Mucosa of descending colon (tissue), 3 donors: Measurements from ENCODE around the gene OR51V1. TPM values are rescaled to one million over a fixed set of nuclear protein-coding genes. Genes with fewer than 3 reads are reported as not detected.

Source experiments
- ATAC-seq: fragments of 200-7000 bp; cut with Tn5 transposase; one replicate; pipeline ENCODE4 v1.9.1; 2020; ENCODE audit warnings: mild to moderate bottlenecking, moderate library complexity
- DNase-seq, 3 donors: peaks; one replicate each; pipeline ENCODE4 v3.0.0-alpha.2; 2020
- H3K36me3 ChIP-seq: fragments of 200-600 bp; one replicate; pipeline ENCODE4 v1.8.0; 2021; ENCODE audit warnings: low read depth, mild to moderate bottlenecking
- H3K4me1 ChIP-seq: fragments of 200-600 bp; one replicate; pipeline ENCODE4 v1.8.0; 2021; ENCODE audit warnings: low read depth, mild to moderate bottlenecking
- H3K4me3 ChIP-seq: fragments of 200-600 bp; one replicate; pipeline ENCODE4 v1.8.0; 2021; ENCODE audit warnings: mild to moderate bottlenecking
- H3K9me3 ChIP-seq: fragments of 200-600 bp; one replicate; pipeline ENCODE4 v1.8.0; 2021; ENCODE audit warnings: mild to moderate bottlenecking
- intact Hi-C, 2 donors: fragments of 100-400 bp; cut with DNase I in 1 of 2; cut with micrococcal nuclease in 1 of 2; formaldehyde crosslinking; loops; one replicate each; pipeline versions ENCODE4 v1.11.0 to v1.11.1; 2022; cut with DNase I, micrococcal nuclease
- total RNA-seq, 3 donors: library from RNA; stranded (reverse); fragmentation: NEBNext Ultra II Directional in 2 of 3; extraction: Animal tissue kit (Norgen Biotek cat#: 25700) in 2 of 3; gene quantifications; one replicate each; pipeline versions ENCODE4 v1.2.1 to v1.2.4, GENCODE V29; 2021 to 2023
- TF ChIP-seq, protein P1 (sequence below): fragments of 200-600 bp; IDR thresholded peaks from one replicate; pipeline ENCODE4 v1.8.0; 2022; ENCODE audit warnings: antibody characterized with exemption, mild to moderate bottlenecking
- donor health status: DM: no; HTN: no; CAD: no; lungs with moderate emphysema.
- donor health status: DM: no; HTN: no; CAD: no.
- donor health status: DM: no; HTN: yes; CAD: no.

Gene OR51V1
- total RNA-seq, 3 donors from 2014 or later: not detected

DNA sequence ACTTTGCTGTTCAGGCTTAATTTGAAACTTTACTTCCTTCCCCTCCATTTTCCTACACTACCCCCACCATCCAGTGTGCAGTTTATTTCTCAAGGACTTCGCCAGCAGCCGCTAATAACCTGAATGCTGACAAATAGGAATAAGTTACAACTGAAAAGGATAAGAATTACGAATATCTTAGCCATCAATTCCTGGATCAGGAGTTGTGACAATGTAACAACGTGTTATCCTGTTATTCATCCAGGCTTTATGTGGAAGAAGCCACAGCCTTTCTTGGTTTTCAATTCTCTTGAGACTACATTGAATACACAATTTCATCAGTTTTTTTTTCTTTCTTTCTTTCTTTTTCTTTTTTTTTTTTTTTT, 43.3 kb upstream of the OR51V1 start:
- ATAC-seq (no peak), DNase-seq (no peak)
- no peaks in the 10 kb centered on the region for H3K4me1 ChIP-seq
- no peaks in the 10 kb centered on the region for H3K9me3 ChIP-seq
- TF ChIP-seq, protein P1, sequence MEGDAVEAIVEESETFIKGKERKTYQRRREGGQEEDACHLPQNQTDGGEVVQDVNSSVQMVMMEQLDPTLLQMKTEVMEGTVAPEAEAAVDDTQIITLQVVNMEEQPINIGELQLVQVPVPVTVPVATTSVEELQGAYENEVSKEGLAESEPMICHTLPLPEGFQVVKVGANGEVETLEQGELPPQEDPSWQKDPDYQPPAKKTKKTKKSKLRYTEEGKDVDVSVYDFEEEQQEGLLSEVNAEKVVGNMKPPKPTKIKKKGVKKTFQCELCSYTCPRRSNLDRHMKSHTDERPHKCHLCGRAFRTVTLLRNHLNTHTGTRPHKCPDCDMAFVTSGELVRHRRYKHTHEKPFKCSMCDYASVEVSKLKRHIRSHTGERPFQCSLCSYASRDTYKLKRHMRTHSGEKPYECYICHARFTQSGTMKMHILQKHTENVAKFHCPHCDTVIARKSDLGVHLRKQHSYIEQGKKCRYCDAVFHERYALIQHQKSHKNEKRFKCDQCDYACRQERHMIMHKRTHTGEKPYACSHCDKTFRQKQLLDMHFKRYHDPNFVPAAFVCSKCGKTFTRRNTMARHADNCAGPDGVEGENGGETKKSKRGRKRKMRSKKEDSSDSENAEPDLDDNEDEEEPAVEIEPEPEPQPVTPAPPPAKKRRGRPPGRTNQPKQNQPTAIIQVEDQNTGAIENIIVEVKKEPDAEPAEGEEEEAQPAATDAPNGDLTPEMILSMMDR: no peak
- no peaks in the 10 kb centered on the region for H3K36me3 ChIP-seq
- H3K4me3 ChIP-seq: no peak overlapping the region
- intact Hi-C loops: no loop called here

DNA sequence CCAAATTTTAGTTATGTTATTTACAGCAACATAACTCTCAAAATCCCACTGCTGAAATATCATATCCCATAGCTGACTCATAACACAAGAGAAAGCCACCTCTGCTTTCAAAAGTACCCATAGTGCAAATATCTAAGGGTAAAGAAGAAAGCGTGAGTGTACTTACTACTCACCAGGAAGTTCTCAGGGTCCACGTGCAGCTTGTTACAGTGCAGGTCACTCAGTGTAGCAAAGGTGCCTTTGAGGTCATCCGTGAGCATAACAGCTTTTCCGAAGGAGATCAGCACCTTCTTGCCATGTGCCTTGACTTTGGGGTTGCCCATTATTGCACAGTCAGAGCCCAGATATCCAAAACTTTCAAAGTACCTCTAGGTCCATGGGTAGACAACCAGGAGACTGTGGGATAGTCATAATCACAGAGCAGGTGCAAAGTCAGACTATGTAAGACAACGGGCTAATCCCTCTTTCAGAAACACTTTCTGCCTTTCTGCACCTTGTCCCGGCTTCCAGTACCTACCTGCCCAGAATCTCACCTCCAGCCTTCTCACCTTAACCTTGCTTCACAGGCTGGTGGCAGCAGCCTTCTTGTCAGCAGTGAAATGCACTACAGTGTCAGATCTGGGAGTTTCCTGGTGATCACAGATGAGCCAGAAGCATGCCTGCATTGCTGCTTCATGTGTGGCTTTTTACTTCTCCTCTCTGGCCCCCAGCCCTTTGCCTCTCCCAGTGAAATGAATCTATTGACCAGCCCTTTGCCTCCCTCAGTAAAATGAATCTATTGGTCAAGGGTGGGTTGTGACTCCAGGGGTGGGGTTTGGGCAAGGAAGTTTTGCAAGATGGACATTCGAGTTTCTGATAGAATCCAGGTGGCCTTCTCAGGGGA, 42.7 kb upstream of the OR51V1 start:
- no peak for ATAC-seq
- DNase-seq: no peak
- Histone ChIP-seq H3K36me3 (no peaks in the 10 kb centered on the region), H3K9me3 (no peaks in the 10 kb centered on the region), H3K4me3 (no peak overlapping the region), H3K4me1 (no peaks in the 10 kb centered on the region)
- intact Hi-C loops: no loop called here
- TF ChIP-seq, protein P1: no peak

DNA sequence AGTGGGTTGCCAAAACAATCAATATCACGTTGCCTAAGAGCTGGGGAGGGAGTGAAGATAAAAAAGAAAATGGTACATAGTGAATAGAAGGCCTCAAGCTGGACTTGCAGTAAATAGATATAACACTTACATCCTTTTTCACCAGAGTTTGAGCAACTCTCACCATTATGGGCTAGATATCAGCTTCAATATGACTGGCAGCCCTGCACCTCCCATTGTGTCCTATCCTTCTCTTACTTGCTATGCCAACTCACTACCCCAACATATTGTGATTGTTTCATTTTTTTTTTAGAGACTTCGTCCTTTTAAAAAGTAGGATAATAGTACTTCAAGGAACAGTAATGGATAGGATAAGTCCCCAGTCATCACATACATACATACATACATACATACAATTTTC, 41.7 kb upstream of the OR51V1 start:
- intact Hi-C loops: no loop called here
- Histone ChIP-seq H3K4me1 (no peaks in the 10 kb centered on the region), H3K9me3 (no peaks in the 10 kb centered on the region), H3K4me3 (no peak overlapping the region), H3K36me3 (no peaks in the 10 kb centered on the region)
- DNase-seq: no peak
- TF ChIP-seq, protein P1: no peak
- ATAC-seq: no peak

DNA sequence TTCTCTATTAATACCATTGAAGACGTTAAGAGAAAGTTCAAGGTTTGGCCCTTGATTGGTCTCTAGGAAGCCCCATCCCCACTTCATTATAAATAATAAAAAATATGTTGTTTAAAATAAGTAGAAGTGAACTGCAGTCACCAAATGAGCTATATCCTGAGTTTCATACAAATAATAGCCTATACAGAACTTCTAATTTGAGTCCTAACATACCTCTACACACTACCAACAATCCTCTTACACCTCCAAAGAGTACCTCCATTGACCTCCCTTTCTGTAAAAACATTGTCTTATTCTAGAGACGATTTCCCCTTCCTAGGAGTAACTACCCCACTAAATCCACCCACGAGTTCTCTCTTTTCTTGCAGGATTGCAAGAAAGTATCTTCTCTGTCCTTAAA, 41.0 kb upstream of the OR51V1 start:
- intact Hi-C loops: no loop called here
- TF ChIP-seq, protein P1: no peak
- H3K4me1 ChIP-seq: no peaks in the 10 kb centered on the region

DNA sequence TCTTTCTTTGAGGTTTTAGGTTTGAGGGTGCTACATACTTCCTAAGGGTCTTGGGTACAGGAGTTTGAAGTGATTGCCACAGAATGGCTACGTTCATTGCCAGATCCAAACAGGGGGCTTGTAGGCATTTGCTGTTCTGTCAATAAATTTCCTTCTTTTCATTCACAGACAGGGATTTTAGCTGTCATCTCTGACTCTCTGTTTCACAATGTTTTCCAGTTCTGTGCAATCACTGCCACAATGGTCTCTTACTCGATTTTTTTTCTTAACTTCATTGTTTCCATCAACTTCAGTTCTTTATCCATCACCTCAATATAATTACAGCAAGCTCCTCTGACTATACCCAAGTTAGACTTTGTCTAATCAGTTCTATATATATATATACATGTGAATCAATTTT, 40.0 kb upstream of the OR51V1 start:
- TF ChIP-seq, protein P1: no peak
- no peaks in the 10 kb centered on the region for H3K9me3 ChIP-seq
- DNase-seq (no peak), ATAC-seq (no peak)
- H3K4me3 ChIP-seq: no peak overlapping the region
- H3K36me3 ChIP-seq: no peaks in the 10 kb centered on the region
- intact Hi-C loops: no loop called here
- H3K4me1 ChIP-seq: no peaks in the 10 kb centered on the region

More for the DNA sequence above, 41.0 kb upstream of the OR51V1 start:
- no peak overlapping the region for H3K4me3 ChIP-seq
- H3K36me3 ChIP-seq: no peaks in the 10 kb centered on the region
- ATAC-seq (no peak), DNase-seq (no peak)
- H3K9me3 ChIP-seq: no peaks in the 10 kb centered on the region
